Measurements from ENCODE around the gene PITPNC1. TPM values are rescaled to one million over a fixed set of nuclear protein-coding genes. Genes with fewer than 3 reads are reported as not detected.

Gene PITPNC1
- polyA plus RNA-seq, 1 donor from 2014 or later: 18.8 TPM

DNA sequence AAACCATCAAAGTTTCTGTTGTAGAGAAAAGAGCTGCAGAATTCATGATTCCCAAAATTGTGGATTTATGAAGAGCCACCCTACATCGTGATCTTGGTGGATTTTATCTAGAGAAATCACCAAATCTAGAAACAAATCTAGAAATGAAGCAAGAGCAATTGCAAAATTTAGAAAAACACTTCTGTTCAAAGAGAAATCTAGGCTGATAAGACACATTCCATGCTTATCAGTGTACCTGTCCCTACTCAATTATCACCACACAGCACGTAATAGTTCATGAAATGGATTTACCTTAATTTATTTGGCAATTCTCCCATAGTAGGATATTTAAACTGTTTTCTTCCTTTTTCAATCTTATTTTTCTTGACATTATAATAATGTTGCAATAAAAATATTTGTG is 246.7 kb downstream of the PITPNC1 start:
- H3K79me2 ChIP-seq (replicated peaks; ENCODE audit: insufficient read depth, low read length): no peaks in the 10 kb centered on the region
- H3K36me3 ChIP-seq (ENCODE audit: insufficient read depth, low read length): no peaks in the 10 kb centered on the region
- H2AFZ ChIP-seq (ENCODE audit: low read depth, low read length): no peak overlapping the region
- TF ChIP-seq EZH2 (IDR thresholded peaks at IDR 0.05; ENCODE audit: borderline replicate concordance, insufficient read depth, low read length, poor library complexity, severe bottlenecking) (no peak), EP300 (conservative IDR thresholded peaks at IDR 0.05; ENCODE audit: poor library complexity, severe bottlenecking) (no peak), SMC3 (conservative IDR thresholded peaks at IDR 0.05; ENCODE audit: poor library complexity) (no peak), RAD21 (conservative IDR thresholded peaks at IDR 0.05) (no peak), POLR2AphosphoS5 (IDR thresholded peaks at IDR 0.05) (no peak)
- TF ChIP-seq, protein P1, sequence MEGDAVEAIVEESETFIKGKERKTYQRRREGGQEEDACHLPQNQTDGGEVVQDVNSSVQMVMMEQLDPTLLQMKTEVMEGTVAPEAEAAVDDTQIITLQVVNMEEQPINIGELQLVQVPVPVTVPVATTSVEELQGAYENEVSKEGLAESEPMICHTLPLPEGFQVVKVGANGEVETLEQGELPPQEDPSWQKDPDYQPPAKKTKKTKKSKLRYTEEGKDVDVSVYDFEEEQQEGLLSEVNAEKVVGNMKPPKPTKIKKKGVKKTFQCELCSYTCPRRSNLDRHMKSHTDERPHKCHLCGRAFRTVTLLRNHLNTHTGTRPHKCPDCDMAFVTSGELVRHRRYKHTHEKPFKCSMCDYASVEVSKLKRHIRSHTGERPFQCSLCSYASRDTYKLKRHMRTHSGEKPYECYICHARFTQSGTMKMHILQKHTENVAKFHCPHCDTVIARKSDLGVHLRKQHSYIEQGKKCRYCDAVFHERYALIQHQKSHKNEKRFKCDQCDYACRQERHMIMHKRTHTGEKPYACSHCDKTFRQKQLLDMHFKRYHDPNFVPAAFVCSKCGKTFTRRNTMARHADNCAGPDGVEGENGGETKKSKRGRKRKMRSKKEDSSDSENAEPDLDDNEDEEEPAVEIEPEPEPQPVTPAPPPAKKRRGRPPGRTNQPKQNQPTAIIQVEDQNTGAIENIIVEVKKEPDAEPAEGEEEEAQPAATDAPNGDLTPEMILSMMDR (IDR thresholded peaks at IDR 0.05; ENCODE audit: poor library complexity, severe bottlenecking): no peak
- no peaks in the 10 kb centered on the region for H3F3A ChIP-seq (ENCODE audit: insufficient read depth, low read length, poor library complexity, severe bottlenecking)
- H4K20me1 ChIP-seq (ENCODE audit: insufficient read depth): no peaks in the 10 kb centered on the region
- no peak overlapping the region for H3K9ac ChIP-seq (ENCODE audit: low read length)
- H3K9me3 ChIP-seq (ENCODE audit: low read length): no peaks in the 10 kb centered on the region
- no peaks in the 10 kb centered on the region for H3K9me2 ChIP-seq (ENCODE audit: insufficient read depth, low read length)
- no peak overlapping the region for H3K4me3 ChIP-seq (ENCODE audit: low read length)
- H3K27me3 ChIP-seq (ENCODE audit: insufficient read depth, low read depth, low read length): no peaks in the 10 kb centered on the region
- no peak overlapping the region for H3K4me2 ChIP-seq (ENCODE audit: low read length)
- no peak overlapping the region for H3K27ac ChIP-seq (ENCODE audit: low read length)

DNA sequence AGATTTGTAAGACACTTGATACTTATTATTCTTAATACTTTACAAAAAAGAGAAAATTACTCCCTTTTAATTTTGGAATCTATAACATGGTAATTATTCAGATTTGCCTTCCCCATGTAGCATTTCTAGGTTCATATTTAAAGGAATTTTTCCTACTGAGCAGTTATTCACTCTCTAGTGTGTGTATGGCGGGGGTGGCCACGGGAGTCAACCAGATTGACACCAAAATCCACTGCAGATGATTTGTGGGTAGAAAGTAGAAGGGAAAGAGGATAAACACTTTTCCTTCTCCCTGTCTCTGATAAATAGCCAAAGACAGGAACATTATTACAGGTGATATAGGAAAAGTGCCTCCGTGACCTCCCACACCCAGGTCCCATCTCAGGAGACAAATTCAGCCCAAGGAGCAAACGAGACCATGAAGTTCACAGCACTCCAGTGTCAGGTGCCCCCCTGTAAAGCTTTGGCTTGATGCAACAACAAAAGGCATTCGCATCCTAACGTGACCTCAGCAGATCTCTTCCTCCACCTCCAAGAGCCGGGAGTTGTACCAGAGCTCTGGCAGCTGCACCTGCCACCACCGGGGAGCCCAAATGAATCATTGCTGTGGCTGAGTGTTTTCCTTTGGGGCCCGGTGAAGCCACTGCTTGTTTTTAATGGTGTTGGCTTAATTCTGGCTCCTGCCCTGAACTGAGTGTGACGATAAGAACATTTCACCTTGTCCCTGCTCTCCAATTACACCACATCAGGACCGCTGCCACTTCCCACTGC is 248.0 kb downstream of the PITPNC1 start:
- Histone ChIP-seq H3K27me3 (ENCODE audit: insufficient read depth, low read depth, low read length) (no peaks in the 10 kb centered on the region), H3K4me2 (ENCODE audit: low read length) (no peak overlapping the region), H3K27ac (ENCODE audit: low read length) (no peak overlapping the region), H3K79me2 (replicated peaks; ENCODE audit: insufficient read depth, low read length) (no peaks in the 10 kb centered on the region), H3K9me3 (ENCODE audit: low read length) (no peaks in the 10 kb centered on the region), H3F3A (ENCODE audit: insufficient read depth, low read length, poor library complexity, severe bottlenecking) (no peaks in the 10 kb centered on the region), H3K9me2 (ENCODE audit: insufficient read depth, low read length) (no peaks in the 10 kb centered on the region), H4K20me1 (ENCODE audit: insufficient read depth) (no peaks in the 10 kb centered on the region), H3K9ac (ENCODE audit: low read length) (no peak overlapping the region), H3K4me3 (ENCODE audit: low read length) (no peak overlapping the region), H2AFZ (ENCODE audit: low read depth, low read length) (no peak overlapping the region), H3K36me3 (ENCODE audit: insufficient read depth, low read length) (no peaks in the 10 kb centered on the region)
- no peak for TF ChIP-seq MXI1 (conservative IDR thresholded peaks at IDR 0.05; ENCODE audit: poor library complexity, severe bottlenecking)
- no peak for TF ChIP-seq TAF1 (IDR thresholded peaks at IDR 0.05; ENCODE audit: low read depth)
- no peak for TF ChIP-seq POLR2AphosphoS5 (IDR thresholded peaks at IDR 0.05)
- TF ChIP-seq RAD21 (conservative IDR thresholded peaks at IDR 0.05): no peak
- TF ChIP-seq EP300 (conservative IDR thresholded peaks at IDR 0.05; ENCODE audit: poor library complexity, severe bottlenecking): no peak

DNA sequence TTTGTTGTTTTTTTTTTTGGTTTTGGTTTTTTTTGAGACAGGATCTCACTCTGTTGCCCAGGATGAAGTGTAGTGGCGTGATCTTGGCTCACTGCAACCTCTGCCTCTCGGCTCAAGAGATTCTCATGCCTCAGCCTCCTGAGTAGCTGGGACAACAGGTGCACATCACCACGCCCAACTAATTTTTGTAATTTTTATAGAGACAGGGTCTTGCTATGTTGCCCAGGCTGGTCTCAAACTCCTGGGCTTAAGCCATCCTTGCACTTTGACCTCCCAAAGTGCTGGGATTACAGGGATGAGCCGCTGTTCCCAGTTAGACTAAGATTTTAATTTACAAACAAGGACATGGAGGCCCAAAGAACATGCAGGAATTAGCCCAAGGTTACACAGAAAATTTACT is 248.9 kb downstream of the PITPNC1 start:
- TF ChIP-seq MXI1 (conservative IDR thresholded peaks at IDR 0.05; ENCODE audit: poor library complexity, severe bottlenecking) (no peak), TAF1 (IDR thresholded peaks at IDR 0.05; ENCODE audit: low read depth) (no peak), RAD21 (conservative IDR thresholded peaks at IDR 0.05) (no peak), EP300 (conservative IDR thresholded peaks at IDR 0.05; ENCODE audit: poor library complexity, severe bottlenecking) (no peak), SMC3 (conservative IDR thresholded peaks at IDR 0.05; ENCODE audit: poor library complexity) (no peak), EZH2 (IDR thresholded peaks at IDR 0.05; ENCODE audit: borderline replicate concordance, insufficient read depth, low read length, poor library complexity, severe bottlenecking) (no peak), POLR2AphosphoS5 (IDR thresholded peaks at IDR 0.05) (no peak)
- TF ChIP-seq, protein P2, sequence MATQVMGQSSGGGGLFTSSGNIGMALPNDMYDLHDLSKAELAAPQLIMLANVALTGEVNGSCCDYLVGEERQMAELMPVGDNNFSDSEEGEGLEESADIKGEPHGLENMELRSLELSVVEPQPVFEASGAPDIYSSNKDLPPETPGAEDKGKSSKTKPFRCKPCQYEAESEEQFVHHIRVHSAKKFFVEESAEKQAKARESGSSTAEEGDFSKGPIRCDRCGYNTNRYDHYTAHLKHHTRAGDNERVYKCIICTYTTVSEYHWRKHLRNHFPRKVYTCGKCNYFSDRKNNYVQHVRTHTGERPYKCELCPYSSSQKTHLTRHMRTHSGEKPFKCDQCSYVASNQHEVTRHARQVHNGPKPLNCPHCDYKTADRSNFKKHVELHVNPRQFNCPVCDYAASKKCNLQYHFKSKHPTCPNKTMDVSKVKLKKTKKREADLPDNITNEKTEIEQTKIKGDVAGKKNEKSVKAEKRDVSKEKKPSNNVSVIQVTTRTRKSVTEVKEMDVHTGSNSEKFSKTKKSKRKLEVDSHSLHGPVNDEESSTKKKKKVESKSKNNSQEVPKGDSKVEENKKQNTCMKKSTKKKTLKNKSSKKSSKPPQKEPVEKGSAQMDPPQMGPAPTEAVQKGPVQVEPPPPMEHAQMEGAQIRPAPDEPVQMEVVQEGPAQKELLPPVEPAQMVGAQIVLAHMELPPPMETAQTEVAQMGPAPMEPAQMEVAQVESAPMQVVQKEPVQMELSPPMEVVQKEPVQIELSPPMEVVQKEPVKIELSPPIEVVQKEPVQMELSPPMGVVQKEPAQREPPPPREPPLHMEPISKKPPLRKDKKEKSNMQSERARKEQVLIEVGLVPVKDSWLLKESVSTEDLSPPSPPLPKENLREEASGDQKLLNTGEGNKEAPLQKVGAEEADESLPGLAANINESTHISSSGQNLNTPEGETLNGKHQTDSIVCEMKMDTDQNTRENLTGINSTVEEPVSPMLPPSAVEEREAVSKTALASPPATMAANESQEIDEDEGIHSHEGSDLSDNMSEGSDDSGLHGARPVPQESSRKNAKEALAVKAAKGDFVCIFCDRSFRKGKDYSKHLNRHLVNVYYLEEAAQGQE (IDR thresholded peaks at IDR 0.05; ENCODE audit: borderline replicate concordance): no peak
- TF ChIP-seq, protein P1 (IDR thresholded peaks at IDR 0.05; ENCODE audit: poor library complexity, severe bottlenecking): no peak
- Histone ChIP-seq H3K9ac (ENCODE audit: low read length) (no peak overlapping the region), H2AFZ (ENCODE audit: low read depth, low read length) (no peak overlapping the region), H3K27ac (ENCODE audit: low read length) (no peak overlapping the region), H3K27me3 (ENCODE audit: insufficient read depth, low read depth, low read length) (no peaks in the 10 kb centered on the region), H3K36me3 (ENCODE audit: insufficient read depth, low read length) (no peaks in the 10 kb centered on the region), H3K4me2 (ENCODE audit: low read length) (no peak overlapping the region), H3F3A (ENCODE audit: insufficient read depth, low read length, poor library complexity, severe bottlenecking) (no peaks in the 10 kb centered on the region), H3K79me2 (replicated peaks; ENCODE audit: insufficient read depth, low read length) (no peaks in the 10 kb centered on the region), H3K9me2 (ENCODE audit: insufficient read depth, low read length) (no peaks in the 10 kb centered on the region), H3K9me3 (ENCODE audit: low read length) (no peaks in the 10 kb centered on the region), H3K4me3 (ENCODE audit: low read length) (no peak overlapping the region), H4K20me1 (ENCODE audit: insufficient read depth) (no peaks in the 10 kb centered on the region)

Data from neural cell (in vitro differentiated cells).